Measurements from ENCODE around the gene GADD45G. TPM values are rescaled to one million over a fixed set of nuclear protein-coding genes. Genes with fewer than 3 reads are reported as not detected.

Gene GADD45G
- total RNA-seq, 1 experiment from 2014 or later: 0.39 TPM

DNA sequence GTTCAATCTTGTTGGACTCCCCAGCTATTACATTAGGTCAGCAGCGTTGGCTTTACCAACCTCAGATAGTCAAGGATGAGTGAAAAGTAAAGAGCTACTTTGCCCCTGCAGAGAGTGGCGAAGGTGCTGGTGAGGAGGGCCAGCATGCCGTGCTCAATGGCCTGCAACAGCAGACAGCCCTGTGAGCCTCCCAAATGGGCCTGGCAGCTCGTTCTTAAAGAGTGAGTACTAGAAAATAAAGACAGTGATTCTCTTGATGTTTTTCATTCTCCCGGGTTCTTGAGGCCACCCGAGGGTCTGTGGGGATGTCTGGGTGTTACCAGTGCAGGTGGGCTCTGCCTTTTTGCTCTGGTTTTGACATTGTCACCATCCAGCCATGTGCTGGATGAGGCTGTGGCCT lies 16.2 kb downstream of the GADD45G start:
- Histone ChIP-seq H3K27me3 (replicated peaks; ENCODE audit: insufficient read depth, low read depth, low read length, poor library complexity) (no peaks in the 10 kb centered on the region), H3K36me3 (ENCODE audit: insufficient read depth, low read length, poor library complexity, severe bottlenecking) (no peaks in the 10 kb centered on the region), H3K4me3 (ENCODE audit: low read depth, low read length, poor library complexity, severe bottlenecking) (no peak overlapping the region), H3K9me3 (ENCODE audit: low read depth, low read length, poor library complexity, severe bottlenecking) (no peaks in the 10 kb centered on the region), H3K27ac (ENCODE audit: low read depth, low read length, poor library complexity, severe bottlenecking) (no peak overlapping the region), H3K4me1 (ENCODE audit: insufficient read depth, low read length, poor library complexity, severe bottlenecking) (no peaks in the 10 kb centered on the region)
- CTCF ChIA-PET: no interaction called here
- TF ChIP-seq, protein P1, sequence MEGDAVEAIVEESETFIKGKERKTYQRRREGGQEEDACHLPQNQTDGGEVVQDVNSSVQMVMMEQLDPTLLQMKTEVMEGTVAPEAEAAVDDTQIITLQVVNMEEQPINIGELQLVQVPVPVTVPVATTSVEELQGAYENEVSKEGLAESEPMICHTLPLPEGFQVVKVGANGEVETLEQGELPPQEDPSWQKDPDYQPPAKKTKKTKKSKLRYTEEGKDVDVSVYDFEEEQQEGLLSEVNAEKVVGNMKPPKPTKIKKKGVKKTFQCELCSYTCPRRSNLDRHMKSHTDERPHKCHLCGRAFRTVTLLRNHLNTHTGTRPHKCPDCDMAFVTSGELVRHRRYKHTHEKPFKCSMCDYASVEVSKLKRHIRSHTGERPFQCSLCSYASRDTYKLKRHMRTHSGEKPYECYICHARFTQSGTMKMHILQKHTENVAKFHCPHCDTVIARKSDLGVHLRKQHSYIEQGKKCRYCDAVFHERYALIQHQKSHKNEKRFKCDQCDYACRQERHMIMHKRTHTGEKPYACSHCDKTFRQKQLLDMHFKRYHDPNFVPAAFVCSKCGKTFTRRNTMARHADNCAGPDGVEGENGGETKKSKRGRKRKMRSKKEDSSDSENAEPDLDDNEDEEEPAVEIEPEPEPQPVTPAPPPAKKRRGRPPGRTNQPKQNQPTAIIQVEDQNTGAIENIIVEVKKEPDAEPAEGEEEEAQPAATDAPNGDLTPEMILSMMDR (conservative IDR thresholded peaks at IDR 0.05; ENCODE audit: low read depth, low read length): no peak
- TF ChIP-seq EZH2 (IDR thresholded peaks at IDR 0.05; ENCODE audit: borderline replicate concordance, low read depth, low read length, poor library complexity, severe bottlenecking): no peak
- DNase-seq (ENCODE audit: low spot score): no peak
- BruUV-seq (replicated peaks): no TSS peak
- POLR2A ChIA-PET (ENCODE audit: low non-redundant PET): no interaction called here
- intact Hi-C loops (cut with micrococcal nuclease; ENCODE audit: unreplicated experiment): no loop called here

DNA sequence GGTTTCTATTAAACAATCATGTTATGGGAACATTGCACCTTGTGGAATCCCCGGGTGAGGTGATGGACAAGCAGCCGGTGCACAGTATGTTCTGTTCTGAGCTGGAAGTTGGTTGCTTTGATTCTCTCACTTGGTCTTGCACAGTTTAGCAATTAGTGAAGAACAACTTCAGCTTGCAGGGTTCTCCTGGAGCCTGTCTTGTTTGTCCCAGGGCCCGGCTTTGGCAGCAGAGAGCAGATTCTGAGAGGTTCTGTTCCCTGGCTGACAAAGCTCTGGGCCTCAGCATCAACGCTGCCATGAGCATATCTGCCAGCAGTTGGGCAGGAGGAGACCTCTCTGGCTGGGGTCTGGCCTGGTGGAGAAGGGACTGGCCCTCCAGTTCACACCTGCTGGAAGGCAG lies 16.9 kb downstream of the GADD45G start:
- no TSS peak for BruUV-seq (replicated peaks)
- Histone ChIP-seq H3K9me3 (ENCODE audit: low read depth, low read length, poor library complexity, severe bottlenecking) (no peaks in the 10 kb centered on the region), H3K4me1 (ENCODE audit: insufficient read depth, low read length, poor library complexity, severe bottlenecking) (no peaks in the 10 kb centered on the region), H3K27me3 (replicated peaks; ENCODE audit: insufficient read depth, low read depth, low read length, poor library complexity) (no peaks in the 10 kb centered on the region), H3K4me3 (ENCODE audit: low read depth, low read length, poor library complexity, severe bottlenecking) (no peak overlapping the region), H3K27ac (ENCODE audit: low read depth, low read length, poor library complexity, severe bottlenecking) (no peak overlapping the region), H3K36me3 (ENCODE audit: insufficient read depth, low read length, poor library complexity, severe bottlenecking) (no peaks in the 10 kb centered on the region)
- DNase-seq (ENCODE audit: low spot score): no peak
- no peak for TF ChIP-seq EZH2 (IDR thresholded peaks at IDR 0.05; ENCODE audit: borderline replicate concordance, low read depth, low read length, poor library complexity, severe bottlenecking)
- TF ChIP-seq, protein P1 (conservative IDR thresholded peaks at IDR 0.05; ENCODE audit: low read depth, low read length): no peak
- ChIA-PET CTCF (no interaction called here), POLR2A (ENCODE audit: low non-redundant PET) (no interaction called here)
- intact Hi-C loops (cut with micrococcal nuclease; ENCODE audit: unreplicated experiment): no loop called here

DNA sequence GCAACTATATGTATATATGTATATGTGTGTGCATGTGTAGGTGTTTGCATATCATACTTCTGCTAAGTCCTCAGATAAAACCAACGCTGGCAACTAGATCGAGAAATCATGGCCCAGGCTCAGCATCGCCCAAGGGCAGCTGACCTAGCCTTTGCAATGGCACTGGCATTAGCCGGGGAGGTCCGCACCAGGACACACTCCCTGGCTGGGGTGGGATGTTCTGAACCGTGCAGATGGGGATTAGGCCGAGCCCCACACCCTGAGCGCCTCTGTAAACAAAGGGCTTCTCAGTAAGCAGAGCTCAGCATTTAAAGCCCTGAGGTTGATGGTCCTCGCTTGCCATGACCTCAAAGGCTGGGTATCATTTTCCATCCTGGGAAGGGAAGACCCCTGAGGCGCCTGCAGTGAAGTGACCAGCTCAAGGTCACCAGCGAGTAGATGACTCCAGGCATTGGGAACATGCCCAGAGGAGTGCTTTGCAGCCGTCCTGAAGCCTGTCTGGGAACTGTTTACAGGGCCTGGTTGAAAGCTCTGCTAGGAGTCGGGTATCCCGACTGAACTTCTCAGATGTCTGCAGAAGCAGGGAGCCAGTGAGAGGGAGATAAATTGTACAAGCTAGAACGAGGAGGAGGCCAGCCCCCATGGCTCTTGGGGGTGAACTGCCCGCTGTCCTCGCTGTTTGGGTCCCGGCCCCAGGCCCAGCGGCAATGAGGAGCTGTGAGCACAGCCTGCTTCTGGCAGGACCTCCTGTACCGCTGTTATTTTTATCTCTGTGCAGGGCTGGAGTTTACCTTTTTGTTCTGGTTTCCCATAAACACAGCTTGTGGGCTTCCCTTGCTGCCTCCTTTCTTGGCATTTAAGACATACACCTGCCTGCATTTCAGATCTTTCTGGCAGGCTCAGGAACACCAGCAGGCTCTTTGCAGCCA lies 18.4 kb downstream of the GADD45G start:
- H3K4me3 ChIP-seq (ENCODE audit: low read depth, low read length, poor library complexity, severe bottlenecking): no peak overlapping the region
- BruUV-seq (replicated peaks): no TSS peak
- H3K4me1 ChIP-seq (ENCODE audit: insufficient read depth, low read length, poor library complexity, severe bottlenecking): no peaks in the 10 kb centered on the region
- H3K27me3 ChIP-seq (replicated peaks; ENCODE audit: insufficient read depth, low read depth, low read length, poor library complexity): no peaks in the 10 kb centered on the region
- ChIA-PET CTCF (no interaction called here), POLR2A (ENCODE audit: low non-redundant PET) (interaction anchor here (0.7 kb wide), 1 partner anchor 8 kb away, joined by 4 read pairs; no protein-coding TSS in a partner anchor)
- TF ChIP-seq EZH2 (IDR thresholded peaks at IDR 0.05; ENCODE audit: borderline replicate concordance, low read depth, low read length, poor library complexity, severe bottlenecking): no peak
- TF ChIP-seq, protein P1 (conservative IDR thresholded peaks at IDR 0.05; ENCODE audit: low read depth, low read length): no peak
- intact Hi-C loops (cut with micrococcal nuclease; ENCODE audit: unreplicated experiment): no loop called here
- no peak overlapping the region for H3K27ac ChIP-seq (ENCODE audit: low read depth, low read length, poor library complexity, severe bottlenecking)
- no peaks in the 10 kb centered on the region for H3K36me3 ChIP-seq (ENCODE audit: insufficient read depth, low read length, poor library complexity, severe bottlenecking)
- DNase-seq (ENCODE audit: low spot score): no peak
- no peaks in the 10 kb centered on the region for H3K9me3 ChIP-seq (ENCODE audit: low read depth, low read length, poor library complexity, severe bottlenecking)

All from A673 (cell line).